ENCODE measurements around the gene SSB.

Gene SSB

GRCh38 chr2:169768262-169768995, 30.2 kb upstream of the SSB start:
- peak overlapping the region; percentile 36 for H3K4me3 ChIP-seq (ENCODE audit: low read length)
- no peak overlapping the region for H3K27ac ChIP-seq (ENCODE audit: low read depth, low read length)
- no peaks in the 10 kb centered on the region for H3K36me3 ChIP-seq (ENCODE audit: control insufficient read depth, insufficient read depth, low read length)
- H3K27me3 ChIP-seq (ENCODE audit: control insufficient read depth, insufficient read depth, low read length) = peaks cover 5% of the 10 kb centered on the region
- H3K9ac ChIP-seq (ENCODE audit: low read length) = no peak overlapping the region
- H3K4me1 ChIP-seq (ENCODE audit: control insufficient read depth, insufficient read depth, low read length) = peaks cover 3% of the 10 kb centered on the region

DNA sequence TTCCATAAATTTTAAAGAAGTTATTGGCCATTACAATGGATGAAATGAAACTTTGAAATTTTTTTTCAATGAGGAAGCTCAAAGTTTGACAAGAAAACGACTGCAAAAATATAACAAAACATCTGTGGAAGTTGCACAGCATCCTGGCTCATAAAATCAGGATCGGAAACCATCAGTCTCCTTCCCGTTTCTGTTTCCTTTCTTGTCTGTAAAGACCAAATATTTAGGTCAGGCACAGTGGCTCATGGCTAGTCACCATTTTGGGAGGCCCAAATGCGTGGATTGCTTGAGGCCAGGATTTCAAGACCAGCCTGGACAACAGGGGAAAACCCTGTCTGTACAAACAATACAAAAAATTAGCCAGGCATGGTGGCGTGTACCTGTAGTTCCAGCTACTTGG, 27.6 kb upstream of the SSB start:
- no peak overlapping the region for H3K4me3 ChIP-seq (ENCODE audit: low read length)
- no peaks in the 10 kb centered on the region for H3K36me3 ChIP-seq (ENCODE audit: control insufficient read depth, insufficient read depth, low read length)
- H3K9ac ChIP-seq (ENCODE audit: low read length) = no peak overlapping the region
- H3K27ac ChIP-seq (ENCODE audit: low read depth, low read length) = no peak overlapping the region
- peaks cover 8% of the 10 kb centered on the region for H3K4me1 ChIP-seq (ENCODE audit: control insufficient read depth, insufficient read depth, low read length)
- H3K27me3 ChIP-seq (ENCODE audit: control insufficient read depth, insufficient read depth, low read length) = peaks cover 5% of the 10 kb centered on the region

DNA sequence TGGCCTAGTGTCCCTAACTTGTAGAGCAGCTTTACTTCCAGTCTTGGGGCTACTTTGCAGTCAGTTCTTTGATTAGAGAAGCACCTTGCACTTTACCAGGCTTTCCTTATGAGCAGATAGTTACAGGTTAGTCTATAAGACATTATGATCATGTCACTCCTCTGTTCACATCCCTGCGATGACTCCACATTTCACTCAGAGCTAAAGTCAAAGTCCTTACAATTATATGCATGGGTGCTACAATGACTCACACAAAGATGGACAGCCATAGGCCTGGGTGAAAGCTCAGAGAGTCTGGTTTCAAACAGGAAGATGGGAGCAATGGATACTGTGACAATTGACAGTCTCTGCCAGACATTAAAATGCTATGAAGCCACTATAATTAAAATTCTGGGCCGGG, 27.1 kb upstream of the SSB start:
- Histone ChIP-seq H3K4me1 (ENCODE audit: control insufficient read depth, insufficient read depth, low read length) (peaks cover 11% of the 10 kb centered on the region), H3K4me3 (ENCODE audit: low read length) (no peak overlapping the region), H3K9ac (ENCODE audit: low read length) (no peak overlapping the region), H3K27ac (ENCODE audit: low read depth, low read length) (no peak overlapping the region), H3K36me3 (ENCODE audit: control insufficient read depth, insufficient read depth, low read length) (no peaks in the 10 kb centered on the region), H3K27me3 (ENCODE audit: control insufficient read depth, insufficient read depth, low read length) (peaks cover 5% of the 10 kb centered on the region)

GRCh38 chr2:169772651-169773050, 26.0 kb upstream of the SSB start:
- H3K4me3 ChIP-seq (ENCODE audit: low read length) = no peak overlapping the region
- H3K9ac ChIP-seq (ENCODE audit: low read length) = no peak overlapping the region
- peaks cover 4% of the 10 kb centered on the region for H3K27me3 ChIP-seq (ENCODE audit: control insufficient read depth, insufficient read depth, low read length)
- H3K4me1 ChIP-seq (ENCODE audit: control insufficient read depth, insufficient read depth, low read length) = peaks cover 11% of the 10 kb centered on the region
- no peaks in the 10 kb centered on the region for H3K36me3 ChIP-seq (ENCODE audit: control insufficient read depth, insufficient read depth, low read length)
- no peak overlapping the region for H3K27ac ChIP-seq (ENCODE audit: low read depth, low read length)

- Histone ChIP-seq H3K4me1 (ENCODE audit: control insufficient read depth, insufficient read depth, low read length) (peaks cover 11% of the 10 kb centered on the region), H3K36me3 (ENCODE audit: control insufficient read depth, insufficient read depth, low read length) (no peaks in the 10 kb centered on the region), H3K27me3 (ENCODE audit: control insufficient read depth, insufficient read depth, low read length) (no peaks in the 10 kb centered on the region), H3K27ac (ENCODE audit: low read depth, low read length) (peak overlapping the region; percentile 59), H3K9ac (ENCODE audit: low read length) (no peak overlapping the region), H3K4me3 (ENCODE audit: low read length) (no peak overlapping the region)
Measured at GRCh38 chr2:169775354-169775753, 23.3 kb upstream of the SSB start.

GRCh38 chr2:169775765-169776164, 22.9 kb upstream of the SSB start:
- Histone ChIP-seq H3K4me1 (ENCODE audit: control insufficient read depth, insufficient read depth, low read length) (peaks cover 11% of the 10 kb centered on the region), H3K9ac (ENCODE audit: low read length) (no peak overlapping the region), H3K36me3 (ENCODE audit: control insufficient read depth, insufficient read depth, low read length) (no peaks in the 10 kb centered on the region), H3K27ac (ENCODE audit: low read depth, low read length) (peak overlapping the region; percentile 59), H3K27me3 (ENCODE audit: control insufficient read depth, insufficient read depth, low read length) (no peaks in the 10 kb centered on the region), H3K4me3 (ENCODE audit: low read length) (no peak overlapping the region)

DNA sequence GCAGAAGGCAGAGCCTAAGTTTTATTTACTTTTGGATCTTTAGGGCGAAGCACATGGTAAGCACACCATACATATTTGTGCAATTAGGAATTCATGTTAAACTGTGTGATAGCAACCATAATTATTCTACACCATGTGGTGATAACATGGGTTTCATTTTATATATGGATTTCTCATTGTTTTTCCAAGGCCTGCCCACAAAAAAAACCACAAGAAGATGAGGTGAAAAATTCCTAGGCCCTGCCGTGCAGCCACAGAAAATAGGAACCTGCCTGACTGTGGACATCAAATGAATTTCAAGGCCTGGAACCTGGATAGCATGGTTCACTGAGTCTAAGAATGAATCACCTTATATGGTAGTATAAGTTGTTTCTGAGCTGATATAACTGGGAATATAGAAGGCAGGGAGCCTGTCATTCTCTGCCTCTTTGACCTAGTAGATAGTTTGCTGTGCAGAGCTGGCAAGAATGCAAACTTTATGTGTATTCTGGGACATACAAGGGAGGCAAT, 22.4 kb upstream of the SSB start:
- no peak overlapping the region for H3K4me3 ChIP-seq (ENCODE audit: low read length)
- H3K27ac ChIP-seq (ENCODE audit: low read depth, low read length) = peak overlapping the region; percentile 59
- no peaks in the 10 kb centered on the region for H3K27me3 ChIP-seq (ENCODE audit: control insufficient read depth, insufficient read depth, low read length)
- no peaks in the 10 kb centered on the region for H3K36me3 ChIP-seq (ENCODE audit: control insufficient read depth, insufficient read depth, low read length)
- no peak overlapping the region for H3K9ac ChIP-seq (ENCODE audit: low read length)
- H3K4me1 ChIP-seq (ENCODE audit: control insufficient read depth, insufficient read depth, low read length) = peaks cover 11% of the 10 kb centered on the region

DNA sequence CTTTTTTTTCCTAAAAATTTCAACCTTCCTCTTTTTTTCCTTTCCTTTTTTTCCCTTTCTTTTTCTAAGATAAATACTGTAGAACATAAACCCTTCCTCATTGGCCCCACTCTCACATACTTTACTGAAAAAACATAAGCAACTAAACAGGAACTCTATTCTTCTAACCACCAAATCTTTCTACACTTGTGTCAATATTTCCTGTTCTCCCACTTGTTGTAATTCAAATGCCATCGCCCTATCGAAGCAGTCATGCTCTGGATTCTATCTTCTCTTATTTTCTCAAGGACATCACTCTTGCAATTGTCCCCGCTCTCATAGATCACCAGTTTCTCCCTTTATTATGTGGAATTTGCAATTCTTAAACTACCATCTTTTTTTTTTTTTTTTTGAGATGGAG, 20.2 kb upstream of the SSB start:
- Histone ChIP-seq H3K36me3 (ENCODE audit: control insufficient read depth, insufficient read depth, low read length) (no peaks in the 10 kb centered on the region), H3K9ac (ENCODE audit: low read length) (no peak overlapping the region), H3K27me3 (ENCODE audit: control insufficient read depth, insufficient read depth, low read length) (no peaks in the 10 kb centered on the region), H3K27ac (ENCODE audit: low read depth, low read length) (no peak overlapping the region), H3K4me1 (ENCODE audit: control insufficient read depth, insufficient read depth, low read length) (peaks cover 11% of the 10 kb centered on the region), H3K4me3 (ENCODE audit: low read length) (no peak overlapping the region)

- Histone ChIP-seq H3K4me3 (ENCODE audit: low read length) (no peak overlapping the region), H3K27me3 (ENCODE audit: control insufficient read depth, insufficient read depth, low read length) (no peaks in the 10 kb centered on the region), H3K27ac (ENCODE audit: low read depth, low read length) (no peak overlapping the region), H3K9ac (ENCODE audit: low read length) (no peak overlapping the region), H3K4me1 (ENCODE audit: control insufficient read depth, insufficient read depth, low read length) (peaks cover 4% of the 10 kb centered on the region), H3K36me3 (ENCODE audit: control insufficient read depth, insufficient read depth, low read length) (no peaks in the 10 kb centered on the region)
Measured at GRCh38 chr2:169781249-169782013, 17.2 kb upstream of the SSB start.

GRCh38 chr2:169782513-169782912, 16.2 kb upstream of the SSB start:
- H3K27me3 ChIP-seq (ENCODE audit: control insufficient read depth, insufficient read depth, low read length) = no peaks in the 10 kb centered on the region
- H3K9ac ChIP-seq (ENCODE audit: low read length) = no peak overlapping the region
- no peak overlapping the region for H3K4me3 ChIP-seq (ENCODE audit: low read length)
- H3K4me1 ChIP-seq (ENCODE audit: control insufficient read depth, insufficient read depth, low read length) = no peaks in the 10 kb centered on the region
- no peaks in the 10 kb centered on the region for H3K36me3 ChIP-seq (ENCODE audit: control insufficient read depth, insufficient read depth, low read length)
- no peak overlapping the region for H3K27ac ChIP-seq (ENCODE audit: low read depth, low read length)

GRCh38 chr2:169790581-169790980, 8.1 kb upstream of the SSB start:
- no peaks in the 10 kb centered on the region for H3K4me1 ChIP-seq (ENCODE audit: control insufficient read depth, insufficient read depth, low read length)
- H3K27me3 ChIP-seq (ENCODE audit: control insufficient read depth, insufficient read depth, low read length) = no peaks in the 10 kb centered on the region
- H3K27ac ChIP-seq (ENCODE audit: low read depth, low read length) = no peak overlapping the region
- no peak overlapping the region for H3K9ac ChIP-seq (ENCODE audit: low read length)
- no peaks in the 10 kb centered on the region for H3K36me3 ChIP-seq (ENCODE audit: control insufficient read depth, insufficient read depth, low read length)
- no peak overlapping the region for H3K4me3 ChIP-seq (ENCODE audit: low read length)

- H3K27me3 ChIP-seq (ENCODE audit: control insufficient read depth, insufficient read depth, low read length) = no peaks in the 10 kb centered on the region
- H3K4me3 ChIP-seq (ENCODE audit: low read length) = no peak overlapping the region
- H3K4me1 ChIP-seq (ENCODE audit: control insufficient read depth, insufficient read depth, low read length) = no peaks in the 10 kb centered on the region
- H3K27ac ChIP-seq (ENCODE audit: low read depth, low read length) = no peak overlapping the region
- H3K9ac ChIP-seq (ENCODE audit: low read length) = no peak overlapping the region
- H3K36me3 ChIP-seq (ENCODE audit: control insufficient read depth, insufficient read depth, low read length) = no peaks in the 10 kb centered on the region
Measured at GRCh38 chr2:169795181-169795580, 3.5 kb upstream of the SSB start.
